Bronchial epithelial cell (primary cell): Measurements from ENCODE around the gene ESYT1. TPM values are rescaled to one million over a fixed set of nuclear protein-coding genes. Genes with fewer than 3 reads are reported as not detected.

Experiments used
- DNase-seq: peaks from one replicate; pipeline ENCODE4 v3.0.0-alpha.2; 2010; ENCODE audit warnings: low read depth
- FAIRE-seq: peaks from 2 replicates; lab custom pipeline; 2011; peaks lifted over from hg19 to GRCh38; lab: Jason Lieb, UNC
- H3K27me3 ChIP-seq: 2 replicates; pipeline ENCODE4 v1.5.1; 2011; ENCODE audit warnings: low read length; ENCODE audit not compliant: control insufficient read depth, insufficient read depth
- H3K36me3 ChIP-seq: 2 replicates; pipeline ENCODE4 v1.5.1; 2011; ENCODE audit warnings: low read length; ENCODE audit not compliant: control insufficient read depth, insufficient read depth
- H3K4me3 ChIP-seq: 2 replicates; pipeline ENCODE4 v1.5.1; 2011; ENCODE audit warnings: mild to moderate bottlenecking, low read depth, low read length, control low read depth
- total RNA-seq: library from RNA; depleted of rRNA; stranded (reverse); fragments of >200 nt; gene quantifications from 2 replicates; pipeline ENCODE4 v1.2.1, GENCODE V29; 2014
- TF ChIP-seq, protein P1 (sequence below): IDR thresholded peaks from 2 replicates; pipeline ENCODE4 v1.5.1; 2011; ENCODE audit warnings: mild to moderate bottlenecking, moderate library complexity, low read length, control low read depth, inconsistent platforms; ENCODE audit not compliant: insufficient read depth, severe bottlenecking

ESYT1 gene
- total RNA-seq, 1 donor from 2014 or later: 253 TPM

DNA sequence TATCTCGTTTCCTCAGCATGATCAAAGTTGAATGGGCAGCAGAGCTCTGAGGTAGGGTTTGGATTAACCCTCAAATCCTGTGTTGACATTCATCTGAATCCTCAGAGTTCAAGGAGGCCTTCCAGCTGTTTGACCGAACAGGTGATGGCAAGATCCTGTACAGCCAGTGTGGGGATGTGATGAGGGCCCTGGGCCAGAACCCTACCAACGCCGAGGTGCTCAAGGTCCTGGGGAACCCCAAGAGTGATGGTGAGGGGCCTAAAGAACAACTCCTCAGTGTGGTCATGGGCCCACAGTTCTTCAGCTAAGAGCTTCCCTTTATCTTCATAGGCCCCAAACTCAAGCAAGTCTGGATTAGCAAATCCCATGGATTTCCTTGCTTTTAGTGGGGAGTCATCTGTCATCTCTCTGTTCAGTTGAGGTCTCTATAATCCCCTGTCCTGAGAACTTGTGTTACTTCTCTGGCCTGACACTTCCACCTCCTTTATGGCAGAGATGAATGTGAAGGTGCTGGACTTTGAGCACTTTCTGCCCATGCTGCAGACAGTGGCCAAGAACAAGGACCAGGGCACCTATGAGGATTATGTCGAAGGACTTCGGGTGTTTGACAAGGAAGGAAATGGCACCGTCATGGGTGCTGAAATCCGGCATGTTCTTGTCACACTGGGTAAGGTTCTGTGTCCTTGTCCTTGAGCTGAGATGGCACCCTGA is 31.6 kb downstream of the ESYT1 start:
- TF ChIP-seq, protein P1, sequence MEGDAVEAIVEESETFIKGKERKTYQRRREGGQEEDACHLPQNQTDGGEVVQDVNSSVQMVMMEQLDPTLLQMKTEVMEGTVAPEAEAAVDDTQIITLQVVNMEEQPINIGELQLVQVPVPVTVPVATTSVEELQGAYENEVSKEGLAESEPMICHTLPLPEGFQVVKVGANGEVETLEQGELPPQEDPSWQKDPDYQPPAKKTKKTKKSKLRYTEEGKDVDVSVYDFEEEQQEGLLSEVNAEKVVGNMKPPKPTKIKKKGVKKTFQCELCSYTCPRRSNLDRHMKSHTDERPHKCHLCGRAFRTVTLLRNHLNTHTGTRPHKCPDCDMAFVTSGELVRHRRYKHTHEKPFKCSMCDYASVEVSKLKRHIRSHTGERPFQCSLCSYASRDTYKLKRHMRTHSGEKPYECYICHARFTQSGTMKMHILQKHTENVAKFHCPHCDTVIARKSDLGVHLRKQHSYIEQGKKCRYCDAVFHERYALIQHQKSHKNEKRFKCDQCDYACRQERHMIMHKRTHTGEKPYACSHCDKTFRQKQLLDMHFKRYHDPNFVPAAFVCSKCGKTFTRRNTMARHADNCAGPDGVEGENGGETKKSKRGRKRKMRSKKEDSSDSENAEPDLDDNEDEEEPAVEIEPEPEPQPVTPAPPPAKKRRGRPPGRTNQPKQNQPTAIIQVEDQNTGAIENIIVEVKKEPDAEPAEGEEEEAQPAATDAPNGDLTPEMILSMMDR: no peak
- H3K27me3 ChIP-seq: no peaks in the 10 kb centered on the region
- no peak for DNase-seq
- peaks cover 31% of the 10 kb centered on the region for H3K36me3 ChIP-seq
- no peak for FAIRE-seq
- peak overlapping the region; percentile 98 for H3K4me3 ChIP-seq

DNA sequence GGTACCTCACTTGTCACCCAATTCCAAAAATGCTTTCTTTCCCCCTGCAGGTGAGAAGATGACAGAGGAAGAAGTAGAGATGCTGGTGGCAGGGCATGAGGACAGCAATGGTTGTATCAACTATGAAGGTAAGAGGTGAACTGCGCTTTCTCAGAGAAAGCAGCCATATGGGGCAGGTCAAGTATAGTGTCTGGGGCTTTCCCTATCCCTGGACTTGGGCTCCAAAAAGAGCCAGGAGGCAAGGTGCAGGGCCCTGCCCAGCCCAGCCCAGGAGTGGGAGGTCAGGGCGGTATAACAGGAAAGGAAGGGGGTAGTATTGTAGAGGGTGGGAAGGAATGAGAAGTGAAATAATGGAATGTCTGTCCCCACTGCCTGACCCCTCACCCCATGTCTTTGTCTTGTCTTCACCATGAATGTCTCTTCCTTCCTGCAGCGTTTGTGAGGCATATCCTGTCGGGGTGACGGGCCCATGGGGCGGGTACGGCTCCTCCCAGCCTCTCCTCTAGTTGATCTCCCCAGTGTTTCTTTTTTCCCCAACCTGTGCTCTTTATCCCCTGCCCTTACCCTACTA is 32.2 kb downstream of the ESYT1 start:
- H3K4me3 ChIP-seq: peak overlapping the region; percentile 98
- H3K36me3 ChIP-seq: peaks cover 33% of the 10 kb centered on the region
- FAIRE-seq (no peak), DNase-seq (peak; percentile 36)
- TF ChIP-seq, protein P1: no peak
- no peaks in the 10 kb centered on the region for H3K27me3 ChIP-seq

DNA sequence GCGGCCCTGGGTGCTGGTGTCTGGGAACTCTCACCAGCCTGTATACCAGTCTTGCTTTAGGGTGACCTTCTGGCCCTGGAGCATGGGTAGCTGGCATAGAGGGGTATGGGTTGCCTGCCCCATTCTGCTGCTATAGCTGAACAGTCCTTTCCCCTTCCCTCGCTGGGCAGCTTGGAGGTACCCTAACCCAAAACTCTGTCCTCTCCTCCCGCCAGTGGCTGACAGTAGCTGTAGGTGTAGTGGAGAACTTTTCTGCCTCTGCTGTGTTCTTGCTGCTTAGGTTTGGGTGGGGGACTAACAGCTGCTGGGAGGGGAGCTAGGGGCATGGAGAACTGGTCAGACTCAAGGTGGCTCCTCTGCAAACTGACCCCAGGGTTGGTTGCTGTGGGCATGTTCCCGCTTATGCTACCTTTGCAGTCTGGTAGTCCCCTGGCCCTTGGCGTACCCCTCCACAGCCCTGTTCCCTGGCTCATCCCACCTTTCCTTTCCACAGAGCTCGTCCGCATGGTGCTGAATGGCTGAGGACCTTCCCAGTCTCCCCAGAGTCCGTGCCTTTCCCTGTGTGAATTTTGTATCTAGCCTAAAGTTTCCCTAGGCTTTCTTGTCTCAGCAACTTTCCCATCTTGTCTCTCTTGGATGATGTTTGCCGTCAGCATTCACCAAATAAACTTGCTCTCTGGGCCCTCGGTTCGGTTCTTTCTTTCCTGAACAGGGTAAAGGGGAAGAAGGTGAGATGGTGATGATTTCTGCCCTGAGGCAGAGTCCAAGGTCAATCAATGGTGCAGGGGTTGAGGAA is 33.0 kb downstream of the ESYT1 start:
- TF ChIP-seq, protein P1: no peak
- Histone ChIP-seq H3K4me3 (no peak overlapping the region), H3K36me3 (peaks cover 37% of the 10 kb centered on the region), H3K27me3 (no peaks in the 10 kb centered on the region)
- FAIRE-seq (no peak), DNase-seq (no peak)

DNA sequence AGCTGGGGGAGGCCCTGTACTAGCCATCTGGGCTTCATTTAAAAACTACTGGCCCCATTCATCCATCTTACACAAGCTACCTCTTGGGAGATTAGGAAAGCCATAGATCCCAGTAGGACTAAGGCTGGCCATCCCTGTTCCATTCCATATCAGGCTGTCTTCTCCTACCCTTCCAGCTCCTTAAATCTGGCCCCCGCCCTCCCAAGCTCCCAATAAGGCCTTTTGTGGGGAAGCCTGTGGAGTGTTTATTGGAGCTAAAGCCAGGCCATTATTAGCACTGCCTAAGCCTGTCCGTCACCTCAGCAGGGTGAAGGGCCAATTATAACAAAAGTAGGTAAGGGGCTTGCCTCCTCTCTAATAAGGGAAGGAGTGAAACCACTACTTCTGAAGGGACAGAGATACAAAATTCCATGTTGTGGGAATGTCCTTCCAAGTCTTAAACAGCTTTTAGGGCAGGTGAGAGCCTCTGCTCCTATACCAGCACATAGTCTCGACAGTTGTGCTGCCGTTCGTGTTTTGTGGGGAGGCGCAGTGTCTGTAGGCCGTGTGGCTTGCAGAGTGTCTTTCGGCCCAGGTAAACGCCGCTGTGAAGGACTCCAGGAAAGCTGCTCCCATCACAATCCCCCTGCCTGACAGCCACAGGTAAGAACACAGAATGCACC is 33.8 kb downstream of the ESYT1 start:
- FAIRE-seq: no peak
- peaks cover 37% of the 10 kb centered on the region for H3K36me3 ChIP-seq
- TF ChIP-seq, protein P1: no peak
- H3K4me3 ChIP-seq: no peak overlapping the region
- DNase-seq: no peak
- H3K27me3 ChIP-seq: no peaks in the 10 kb centered on the region

DNA sequence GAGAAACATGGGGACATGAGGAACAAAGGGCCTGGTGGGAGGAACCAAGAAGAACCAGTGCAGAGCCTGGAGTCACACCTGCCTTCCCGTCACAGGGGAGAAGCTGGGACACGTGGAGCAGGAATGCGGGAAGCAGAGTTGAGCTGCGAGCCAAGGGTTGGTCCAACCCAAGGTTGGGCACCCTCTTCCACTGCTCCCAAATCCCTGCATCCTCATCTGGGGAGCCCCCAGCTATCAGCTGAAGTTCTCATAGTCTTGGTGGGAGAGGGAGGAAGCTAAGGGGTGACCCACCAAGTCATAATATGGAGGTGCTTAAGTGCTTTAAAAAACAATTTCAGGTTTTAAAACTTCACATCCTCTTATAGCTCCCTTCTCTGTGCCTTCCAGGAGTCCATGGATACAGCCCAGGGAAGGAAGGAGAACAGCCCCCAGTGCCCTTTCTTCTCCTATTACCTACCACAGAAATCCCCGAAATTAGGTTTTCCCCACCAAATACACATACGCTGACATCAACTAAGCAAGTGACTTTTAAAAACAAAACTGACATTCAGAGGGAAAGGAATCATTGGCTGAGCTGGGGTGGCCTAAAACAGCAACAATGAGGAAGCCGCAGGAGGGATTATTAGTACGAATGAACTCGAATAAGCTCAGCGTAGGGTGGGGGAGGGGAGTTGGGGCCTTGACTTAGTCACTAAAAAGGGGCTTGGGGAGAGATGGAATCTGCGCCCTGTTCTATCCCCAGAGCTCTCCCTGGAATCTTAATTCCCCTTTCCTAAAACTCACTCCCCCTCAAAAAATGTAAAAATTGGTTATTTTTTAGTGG is 34.6 kb downstream of the ESYT1 start:
- Histone ChIP-seq H3K36me3 (peaks cover 39% of the 10 kb centered on the region), H3K4me3 (no peak overlapping the region), H3K27me3 (no peaks in the 10 kb centered on the region)
- FAIRE-seq (no peak), DNase-seq (no peak)
- TF ChIP-seq, protein P1: no peak
